ENCODE data around the gene NUMB.

GRCh38 chr14:73280903-73281302, 177.4 kb downstream of the NUMB start:
- no peak for TF ChIP-seq POLR2A (IDR thresholded peaks at IDR 0.05)
- TF ChIP-seq CTCF (IDR thresholded peaks at IDR 0.05) = no peak
